HAP-1 (cell line): ENCODE measurements around the gene FUCA2.

Source experiments
- DNase-seq, 2 experiments: peaks; one replicate each; pipeline ENCODE4 v3.0.0-alpha.2; 2016 to 2020; ENCODE audit warnings: low spot score in 2 of 2
- H3K27me3 ChIP-seq: fragments of 250-450 bp; sonication (Bioruptor Pico); 2 replicates; pipeline ENCODE4 v1.5.1; 2020; ENCODE audit warnings: low read depth, mild to moderate bottlenecking, moderate library complexity
- H3K36me3 ChIP-seq: fragments of 250-450 bp; sonication (Bioruptor Pico); replicated peaks from 2 replicates; pipeline ENCODE4 v1.5.1; 2020; ENCODE audit warnings: mild to moderate bottlenecking
- H3K4me1 ChIP-seq: fragments of 250-450 bp; sonication (Bioruptor Pico); 2 replicates; pipeline ENCODE4 v1.5.1; 2020; ENCODE audit warnings: mild to moderate bottlenecking
- H3K4me3 ChIP-seq: fragments of 250-450 bp; sonication (Bioruptor Pico); 2 replicates; pipeline ENCODE4 v1.5.1; 2020; ENCODE audit warnings: mild to moderate bottlenecking, moderate library complexity
- H3K9me3 ChIP-seq: fragments of 250-450 bp; sonication (Bioruptor Pico); 2 replicates; pipeline ENCODE4 v1.5.1; 2020; ENCODE audit warnings: mild to moderate bottlenecking, moderate library complexity
- in situ Hi-C: fragments of 300-500 bp; cut with MboI; formaldehyde crosslinking; loops from 3 replicates; pipeline ENCODE4 v1.14.3; 2020; ENCODE audit warnings: low sequenced_read_pairs, inconsistent platforms, mixed read lengths

Gene FUCA2

GRCh38 chr6:143544011-143544696 is 32.6 kb upstream of the FUCA2 start:
- Histone ChIP-seq H3K4me3 (no peak overlapping the region), H3K36me3 (no peaks in the 10 kb centered on the region), H3K27me3 (no peaks in the 10 kb centered on the region), H3K4me1 (no peaks in the 10 kb centered on the region), H3K9me3 (no peaks in the 10 kb centered on the region)
- DNase-seq = no peak
- in situ Hi-C loops = no loop called here

DNA sequence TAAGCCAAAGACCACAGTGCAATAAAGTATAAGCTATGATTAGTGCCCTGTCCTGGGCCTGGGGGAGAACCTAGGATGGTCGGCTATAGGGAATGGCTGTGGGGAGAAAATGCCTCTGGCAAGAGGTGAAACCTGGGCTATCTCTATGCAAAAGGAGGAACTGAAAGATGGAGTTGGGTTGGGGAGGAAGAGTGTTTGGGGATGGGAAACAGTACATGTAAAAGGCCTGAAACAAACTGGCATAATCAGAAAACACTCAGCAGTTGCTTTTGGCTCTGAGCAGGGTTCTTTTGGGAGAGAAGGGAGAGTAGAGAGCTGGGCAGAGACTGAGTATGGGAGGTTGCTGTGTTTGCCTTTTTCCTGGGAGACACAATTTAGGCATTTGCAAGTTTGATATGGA is 31.9 kb upstream of the FUCA2 start:
- Histone ChIP-seq H3K27me3 (no peaks in the 10 kb centered on the region), H3K4me3 (no peak overlapping the region), H3K36me3 (no peaks in the 10 kb centered on the region), H3K4me1 (no peaks in the 10 kb centered on the region), H3K9me3 (no peaks in the 10 kb centered on the region)
- in situ Hi-C loops = no loop called here
- no peak for DNase-seq

DNA sequence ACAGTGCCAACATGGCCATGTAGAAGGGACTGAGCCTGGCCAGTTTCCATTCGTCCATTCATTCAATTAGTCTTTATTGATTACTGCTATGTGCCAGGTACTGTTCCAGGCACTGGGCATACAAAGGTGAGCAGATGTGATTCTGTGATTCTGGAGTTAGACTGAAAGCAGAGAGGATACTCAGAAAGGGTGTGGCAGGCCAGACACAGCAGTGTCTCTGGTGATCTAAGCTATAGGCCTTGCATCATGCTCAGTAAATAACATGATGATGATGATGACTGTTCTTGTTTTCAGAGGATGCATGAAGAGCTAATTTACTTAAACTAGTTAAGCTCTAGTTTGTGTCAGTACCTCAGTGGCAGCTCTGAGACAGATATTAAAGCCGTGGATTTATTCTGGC is 31.4 kb upstream of the FUCA2 start:
- Histone ChIP-seq H3K4me3 (no peak overlapping the region), H3K36me3 (no peaks in the 10 kb centered on the region), H3K4me1 (peaks cover 2% of the 10 kb centered on the region), H3K9me3 (no peaks in the 10 kb centered on the region), H3K27me3 (no peaks in the 10 kb centered on the region)
- in situ Hi-C loops = no loop called here
- DNase-seq = no peak

- Histone ChIP-seq H3K4me1 (peaks cover 16% of the 10 kb centered on the region), H3K4me3 (no peak overlapping the region), H3K36me3 (no peaks in the 10 kb centered on the region), H3K27me3 (no peaks in the 10 kb centered on the region; the same call in 1 of the 2 replicates), H3K9me3 (no peaks in the 10 kb centered on the region)
- in situ Hi-C loops = no loop called here
- no peak for DNase-seq
These were observed 28.7 kb upstream of the FUCA2 start for GRCh38 chr6:143540192-143540591.

- Histone ChIP-seq H3K9me3 (no peaks in the 10 kb centered on the region), H3K36me3 (no peaks in the 10 kb centered on the region), H3K4me1 (peaks cover 16% of the 10 kb centered on the region), H3K4me3 (no peak overlapping the region), H3K27me3 (peaks cover 1% of the 10 kb centered on the region; the same call in 1 of the 2 replicates)
- in situ Hi-C loops = no loop called here
- no peak for DNase-seq
These were observed 28.2 kb upstream of the FUCA2 start for GRCh38 chr6:143539734-143540133.

GRCh38 chr6:143539106-143539505 is 27.6 kb upstream of the FUCA2 start:
- no peak overlapping the region for H3K4me3 ChIP-seq
- peaks cover 5% of the 10 kb centered on the region; the same call in 1 of the 2 replicates for H3K27me3 ChIP-seq

GRCh38 chr6:143538374-143538773 is 26.9 kb upstream of the FUCA2 start:
- H3K9me3 ChIP-seq = no peaks in the 10 kb centered on the region
- H3K36me3 ChIP-seq = no peaks in the 10 kb centered on the region
- H3K4me3 ChIP-seq = no peak overlapping the region

More at GRCh38 chr6:143539106-143539505, 27.6 kb upstream of the FUCA2 start:
- Histone ChIP-seq H3K9me3 (no peaks in the 10 kb centered on the region), H3K4me1 (peaks cover 16% of the 10 kb centered on the region), H3K36me3 (no peaks in the 10 kb centered on the region)
- in situ Hi-C loops = no loop called here
- no peak for DNase-seq

GRCh38 chr6:143536866-143537691 is 25.6 kb upstream of the FUCA2 start:
- peaks cover 16% of the 10 kb centered on the region for H3K4me1 ChIP-seq
- in situ Hi-C loops = no loop called here
- H3K4me3 ChIP-seq = peak overlapping the region; percentile 38
- H3K9me3 ChIP-seq = no peaks in the 10 kb centered on the region
- peak; percentile 20 to 71 for DNase-seq
- no peaks in the 10 kb centered on the region for H3K36me3 ChIP-seq
- H3K27me3 ChIP-seq = peaks cover 24% of the 10 kb centered on the region

More at GRCh38 chr6:143538374-143538773, 26.9 kb upstream of the FUCA2 start:
- Histone ChIP-seq H3K27me3 (peaks cover 12% of the 10 kb centered on the region; the same call in 1 of the 2 replicates), H3K4me1 (peaks cover 16% of the 10 kb centered on the region)
- in situ Hi-C loops = no loop called here
- no peak for DNase-seq

DNA sequence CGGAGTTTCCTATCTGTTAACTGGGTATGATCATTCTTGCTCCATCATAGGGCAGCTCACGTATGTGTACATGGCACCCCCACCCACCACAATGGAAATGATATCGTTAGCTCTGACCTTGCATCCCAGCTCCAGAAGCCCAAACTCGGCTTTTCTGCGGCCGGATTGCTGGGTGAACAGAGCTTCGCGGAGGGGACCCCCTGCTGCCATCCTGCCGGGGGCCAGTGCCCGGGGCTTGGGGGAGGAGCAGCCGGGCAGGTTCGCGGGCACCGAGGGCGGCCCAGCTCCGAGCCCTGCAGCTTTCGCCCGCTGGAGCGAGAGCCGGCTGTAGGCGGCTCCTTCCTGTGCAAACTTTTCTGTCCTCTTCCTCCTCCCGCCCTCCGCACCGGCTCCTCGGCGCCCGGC is 24.9 kb upstream of the FUCA2 start:
- H3K9me3 ChIP-seq = no peaks in the 10 kb centered on the region
- in situ Hi-C loops = no loop called here
- H3K36me3 ChIP-seq = no peaks in the 10 kb centered on the region
- H3K4me3 ChIP-seq = peak overlapping the region; percentile 36
- peaks cover 28% of the 10 kb centered on the region for H3K27me3 ChIP-seq
- DNase-seq = peak in 1 of 2 experiments; percentile 54
- peaks cover 16% of the 10 kb centered on the region for H3K4me1 ChIP-seq

DNA sequence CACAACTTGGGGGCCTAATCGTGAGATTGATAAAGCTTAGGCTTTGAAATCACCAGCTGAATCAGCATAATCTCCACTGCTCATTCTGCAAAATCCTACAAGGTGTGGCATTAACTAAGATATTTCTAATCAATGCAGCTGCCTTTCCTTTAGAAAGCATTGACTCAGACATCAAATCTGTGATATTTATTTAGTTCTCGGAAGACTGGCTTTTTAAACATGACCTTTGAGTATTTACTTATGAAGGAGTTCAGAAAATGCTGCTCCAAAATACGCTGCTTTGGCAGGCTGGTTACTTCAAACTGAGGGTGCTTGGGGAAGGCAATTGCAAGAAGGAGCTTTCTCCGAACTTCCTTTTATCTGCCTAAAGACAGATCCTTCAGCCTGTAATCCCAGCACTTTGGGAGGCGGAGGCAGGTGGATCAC is 23.7 kb upstream of the FUCA2 start:
- Histone ChIP-seq H3K4me3 (no peak overlapping the region), H3K9me3 (no peaks in the 10 kb centered on the region), H3K36me3 (no peaks in the 10 kb centered on the region), H3K27me3 (peaks cover 31% of the 10 kb centered on the region), H3K4me1 (peaks cover 16% of the 10 kb centered on the region)
- in situ Hi-C loops = no loop called here
- DNase-seq = no peak

DNA sequence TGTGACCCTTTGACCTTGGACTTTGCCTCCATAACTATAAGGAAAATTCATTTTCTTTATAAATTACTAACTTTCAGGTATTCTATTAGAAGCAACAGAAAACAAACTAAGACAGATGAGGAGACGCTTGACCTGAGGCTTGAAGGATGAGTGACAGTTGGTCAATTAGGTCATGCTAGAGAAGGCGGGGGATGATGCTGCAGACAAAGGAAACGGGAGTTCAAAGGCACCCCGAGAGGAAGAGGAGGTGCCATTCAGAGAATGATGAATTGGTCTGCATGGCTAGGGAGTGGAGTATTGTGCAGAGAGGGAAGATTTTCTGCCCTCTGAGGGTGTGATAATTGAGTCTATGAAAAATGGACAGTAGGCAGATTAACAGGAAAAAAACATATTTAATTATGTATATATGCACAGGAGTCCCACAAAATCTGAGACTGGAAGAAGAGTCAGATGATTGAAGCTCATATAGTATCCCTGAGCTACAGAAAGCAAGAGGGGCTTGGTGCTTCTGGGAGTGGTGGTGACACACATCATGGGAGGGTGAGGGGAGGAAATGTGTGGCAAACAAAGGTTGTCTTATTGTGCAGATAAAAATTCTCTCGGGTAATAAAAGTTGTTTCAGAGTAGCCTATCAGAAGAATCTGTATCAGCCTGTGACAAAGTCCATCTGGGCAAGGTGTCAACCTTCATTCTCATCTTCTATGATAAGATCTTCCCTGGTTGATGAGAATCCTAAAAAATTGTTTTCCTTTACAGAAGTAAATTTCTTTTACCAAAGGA is 20.4 kb upstream of the FUCA2 start:
- in situ Hi-C loops = no loop called here
- Histone ChIP-seq H3K4me3 (no peak overlapping the region), H3K36me3 (no peaks in the 10 kb centered on the region), H3K27me3 (peaks cover 41% of the 10 kb centered on the region), H3K9me3 (no peaks in the 10 kb centered on the region), H3K4me1 (peaks cover 9% of the 10 kb centered on the region)
- DNase-seq = no peak

DNA sequence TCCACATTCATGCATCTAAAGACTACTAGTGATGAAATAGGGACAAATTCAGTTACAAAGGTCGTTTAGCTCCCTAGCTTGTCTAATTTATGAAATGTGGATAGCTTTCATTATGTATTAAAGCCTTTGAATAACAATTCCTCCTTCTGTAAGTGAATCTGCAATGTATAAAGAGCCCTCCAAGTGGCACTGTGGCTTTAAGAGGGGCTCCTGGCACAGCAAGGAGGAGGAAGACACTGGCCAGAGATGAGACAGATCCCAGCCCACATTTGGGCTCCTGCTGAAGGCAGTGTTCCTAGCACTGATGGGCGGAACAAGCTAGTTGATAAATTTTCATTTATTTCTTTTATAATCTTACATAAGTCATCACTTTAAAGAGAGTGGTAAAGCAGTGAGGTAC is 17.6 kb upstream of the FUCA2 start:
- Histone ChIP-seq H3K27me3 (peaks cover 64% of the 10 kb centered on the region), H3K4me3 (no peak overlapping the region), H3K36me3 (no peaks in the 10 kb centered on the region), H3K4me1 (no peaks in the 10 kb centered on the region), H3K9me3 (peaks cover under 1% of the 10 kb centered on the region; the same call in 1 of the 2 replicates)
- in situ Hi-C loops = no loop called here
- peak; percentile 25 to 36 for DNase-seq

DNA sequence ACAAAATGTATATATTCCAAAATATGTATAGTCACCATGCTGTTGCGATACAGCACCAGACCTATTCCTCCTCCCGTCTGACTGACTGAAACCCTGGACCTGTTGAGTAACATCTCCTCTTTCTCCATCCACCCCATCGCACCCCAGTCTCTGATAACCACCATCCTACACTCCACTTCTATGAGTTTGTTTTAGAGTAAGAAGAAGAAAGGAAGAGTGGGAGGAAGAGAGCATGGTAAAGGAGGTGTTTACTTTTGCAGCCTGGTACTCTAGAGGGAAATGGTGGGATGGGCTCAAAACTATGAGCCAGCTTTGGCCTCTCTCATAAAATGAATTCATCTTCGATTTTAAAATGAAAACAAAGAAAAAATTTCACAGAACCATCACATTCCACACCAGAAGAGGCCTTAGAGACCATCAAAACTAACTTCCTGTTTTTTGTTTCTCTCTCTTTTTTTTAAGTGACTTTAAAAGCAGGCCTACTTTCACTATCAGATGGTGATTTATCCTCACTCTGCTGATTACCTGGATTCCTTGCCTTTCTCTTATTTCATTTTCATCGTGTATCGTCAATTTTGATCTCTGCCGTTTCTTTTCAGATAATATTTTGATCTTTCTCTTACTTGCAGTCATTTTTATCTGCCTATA is 16.8 kb upstream of the FUCA2 start:
- H3K9me3 ChIP-seq = peaks cover 8% of the 10 kb centered on the region; the same call in 1 of the 2 replicates
- H3K4me3 ChIP-seq = no peak overlapping the region
- H3K36me3 ChIP-seq = no peaks in the 10 kb centered on the region
- in situ Hi-C loops = no loop called here
- DNase-seq = no peak
- H3K4me1 ChIP-seq = no peaks in the 10 kb centered on the region
- H3K27me3 ChIP-seq = peaks cover 62% of the 10 kb centered on the region
